Activated effector memory CD4-positive, alpha-beta T cell treated with anti-CD3 and anti-CD28 coated beads, Interleukin-2, amount 50 U/mL, for 16 hours (primary cell): ENCODE results near the gene KCNIP3.
"Not testable (repeated sequence)": the region's sequence is repeated elsewhere in the genome, so short reads cannot be mapped to it uniquely, and the experiment has no call there.

Experiments used
- DNase-seq: peaks from one replicate; pipeline ENCODE4 v3.0.0-alpha.2; 2020

KCNIP3 gene

GRCh38 chr2:95388856-95389244, 91.7 kb downstream of the KCNIP3 start:
- no peak for DNase-seq

DNA sequence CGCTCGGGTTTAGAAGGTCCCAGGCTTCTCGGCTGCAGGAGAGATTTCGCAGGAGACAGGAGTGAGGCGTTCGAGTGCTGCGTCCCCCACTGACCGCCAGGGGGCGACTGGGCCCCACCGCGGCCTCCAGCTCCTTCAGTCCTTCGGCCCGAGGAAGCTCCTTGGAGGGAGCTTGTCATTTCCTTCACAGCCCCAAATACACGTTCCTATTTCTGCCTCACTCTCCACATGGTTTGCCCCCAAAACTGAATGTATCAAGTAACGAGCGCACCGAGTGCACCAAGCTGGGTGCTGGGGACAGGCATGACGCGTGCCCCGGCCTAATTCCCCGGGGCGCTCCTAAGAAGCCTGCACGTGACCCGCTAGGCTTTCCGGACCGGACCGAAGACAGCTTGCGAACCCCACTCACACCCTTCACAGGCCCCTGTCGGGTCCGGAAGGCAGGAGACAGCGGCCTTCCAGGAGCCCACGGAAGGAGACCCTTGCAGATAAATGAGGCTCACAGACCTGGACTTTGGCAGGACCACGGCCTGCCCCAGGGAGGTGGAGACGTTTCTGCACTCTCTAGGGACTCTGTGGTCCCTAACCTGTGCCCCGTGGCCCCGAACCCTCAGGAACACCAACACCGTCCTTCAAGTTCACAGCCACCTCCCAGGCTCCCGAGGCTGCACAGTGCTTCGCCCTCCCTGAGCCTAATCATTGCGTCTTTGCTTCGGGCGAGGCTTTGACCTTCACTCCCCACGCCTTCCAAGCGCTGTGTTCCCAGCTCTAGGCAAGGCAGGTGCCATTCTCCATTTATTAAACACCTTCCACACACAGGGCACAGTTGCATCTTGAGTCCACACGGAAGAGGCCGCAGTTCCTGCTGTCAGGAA, 92.3 kb downstream of the KCNIP3 start:
- DNase-seq: peak; percentile 82

GRCh38 chr2:95390272-95390880, 93.2 kb downstream of the KCNIP3 start:
- DNase-seq: no peak

DNA sequence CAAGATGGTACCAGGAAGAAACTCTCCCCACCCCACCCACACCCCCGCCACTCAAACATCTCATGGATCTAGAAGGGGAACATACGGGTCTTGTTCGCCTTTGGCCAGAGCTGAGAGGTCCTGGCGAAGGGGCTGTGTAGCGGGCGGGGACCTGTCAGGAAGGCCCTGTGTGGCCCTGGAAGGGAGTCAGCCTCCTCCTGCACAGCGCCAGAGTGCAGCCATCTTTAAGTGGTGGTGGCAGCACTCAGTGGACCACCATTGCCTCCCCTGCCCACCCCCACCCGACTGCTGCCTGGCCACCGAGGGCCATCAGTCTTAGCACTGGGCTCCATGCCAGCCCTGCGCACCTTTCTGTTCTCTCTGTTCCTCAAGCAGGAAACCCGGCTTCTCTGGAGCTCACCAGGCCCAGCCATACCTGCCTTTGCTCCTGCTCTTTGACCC, 93.8 kb downstream of the KCNIP3 start:
- DNase-seq: no peak

GRCh38 chr2:95391641-95392310, 94.6 kb downstream of the KCNIP3 start:
- no peak for DNase-seq

GRCh38 chr2:95392320-95392719, 95.2 kb downstream of the KCNIP3 start:
- no peak for DNase-seq

- DNase-seq: no peak
Measured at GRCh38 chr2:95392730-95393455, 95.7 kb downstream of the KCNIP3 start.

DNA sequence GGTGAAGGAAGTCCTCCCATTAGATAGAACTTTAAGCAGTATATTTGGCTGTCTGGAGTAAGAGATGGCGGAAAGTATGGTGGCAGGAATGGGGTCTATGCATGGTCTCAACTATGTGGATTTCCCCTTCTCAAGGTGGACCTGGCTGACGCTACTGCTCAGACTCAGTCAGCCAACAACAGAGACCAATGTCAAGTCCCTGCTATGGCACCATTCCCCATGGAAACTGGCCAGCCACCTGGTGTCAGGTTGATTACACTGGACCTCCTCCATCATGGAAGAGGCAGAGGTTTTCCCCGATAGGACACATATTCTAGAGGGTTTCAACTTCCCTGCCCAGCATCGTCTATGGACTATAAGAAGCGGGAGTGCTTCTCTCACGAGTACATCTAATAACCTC, 96.8 kb downstream of the KCNIP3 start:
- no peak for DNase-seq

DNA sequence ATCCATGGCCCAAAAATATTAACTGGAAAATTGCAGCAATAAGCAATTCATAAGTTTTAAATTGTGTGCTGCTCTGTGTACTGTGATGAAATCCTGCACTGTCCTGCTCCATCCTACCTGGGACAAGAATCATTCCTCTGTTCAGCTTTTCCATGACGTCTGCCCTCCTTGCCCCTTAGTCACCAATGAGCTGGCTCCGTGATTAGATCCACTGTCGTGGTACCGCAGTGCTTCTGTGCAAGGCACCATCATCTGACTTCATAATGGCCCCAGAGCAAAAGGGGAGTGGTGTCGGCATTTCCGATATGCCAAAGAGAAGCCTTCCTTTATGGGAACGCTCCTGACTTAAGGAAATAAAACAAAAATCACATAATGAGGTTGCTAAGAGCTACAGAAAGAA, 101.9 kb downstream of the KCNIP3 start:
- no peak for DNase-seq

- DNase-seq: no peak
Measured at GRCh38 chr2:95401480-95401879, 104.3 kb downstream of the KCNIP3 start.

DNA sequence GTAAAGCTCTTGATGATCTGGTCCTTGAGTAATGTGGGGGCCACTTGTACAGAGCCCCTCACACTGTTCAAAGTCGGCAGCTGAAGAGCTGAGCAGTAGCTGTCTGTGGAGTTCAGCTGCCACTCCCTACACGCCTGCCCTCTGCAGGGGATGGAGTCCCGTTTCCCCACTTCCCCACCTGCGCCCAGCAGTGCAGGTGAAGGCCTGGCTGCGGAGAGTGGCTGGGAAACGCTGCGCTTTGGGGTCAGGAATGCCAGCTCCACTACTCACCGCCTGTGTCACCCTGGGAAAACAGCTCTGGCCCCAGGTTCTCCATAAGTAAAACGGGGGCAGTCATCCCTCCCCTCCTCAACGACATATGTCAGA, 104.8 kb downstream of the KCNIP3 start:
- not testable (repeated sequence) for DNase-seq

DNA sequence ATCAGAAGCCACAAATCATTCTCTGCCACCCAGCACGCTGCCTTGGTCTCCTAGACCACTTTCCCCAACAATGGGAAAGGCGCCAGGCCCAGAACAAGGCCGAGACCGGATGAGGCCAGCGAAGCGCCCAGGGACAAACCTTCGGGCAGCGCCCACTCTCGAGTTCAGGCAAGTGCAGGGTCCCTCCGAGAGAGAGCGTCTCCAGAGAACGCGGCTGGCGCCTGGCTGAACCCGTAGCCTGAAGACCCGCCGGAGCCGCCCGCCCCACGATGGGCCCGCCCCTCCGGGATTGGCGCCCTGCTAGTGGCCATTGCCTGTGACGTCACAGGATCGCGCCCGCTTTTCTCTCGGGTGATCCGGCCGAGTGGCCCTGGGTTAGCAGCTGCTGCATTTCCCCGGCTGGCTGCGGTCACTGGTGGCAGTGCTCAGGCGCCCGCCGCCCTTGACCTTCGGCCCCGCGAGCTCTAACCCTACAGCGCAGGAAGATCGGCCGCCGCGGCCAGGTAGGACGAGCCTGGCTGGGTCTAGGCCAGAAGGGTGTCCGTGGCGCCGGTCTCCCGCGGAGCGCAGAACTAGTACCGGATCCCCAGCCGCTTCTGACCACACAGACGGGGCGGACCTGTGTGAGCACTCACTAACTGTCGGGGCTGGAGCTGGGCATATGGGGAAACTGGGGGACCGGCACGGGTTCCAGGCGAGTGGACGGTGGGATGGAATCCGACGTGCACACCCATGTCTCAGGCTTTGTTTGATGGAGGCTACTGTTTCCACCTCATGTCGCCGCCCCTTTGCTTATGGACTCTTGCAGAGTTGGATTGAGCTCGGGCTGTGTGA, 105.4 kb downstream of the KCNIP3 start, which contains the start of gene FAHD2A:
Gene FAHD2A (plus strand): TSS at position 339 of the 834 bp plus-strand sequence. CDS start 2,851 bp downstream, outside the sequence.
- DNase-seq: peak; percentile 98

GRCh38 chr2:95403204-95403721, 106.1 kb downstream of the KCNIP3 start:
- peak; percentile 78 for DNase-seq

DNA sequence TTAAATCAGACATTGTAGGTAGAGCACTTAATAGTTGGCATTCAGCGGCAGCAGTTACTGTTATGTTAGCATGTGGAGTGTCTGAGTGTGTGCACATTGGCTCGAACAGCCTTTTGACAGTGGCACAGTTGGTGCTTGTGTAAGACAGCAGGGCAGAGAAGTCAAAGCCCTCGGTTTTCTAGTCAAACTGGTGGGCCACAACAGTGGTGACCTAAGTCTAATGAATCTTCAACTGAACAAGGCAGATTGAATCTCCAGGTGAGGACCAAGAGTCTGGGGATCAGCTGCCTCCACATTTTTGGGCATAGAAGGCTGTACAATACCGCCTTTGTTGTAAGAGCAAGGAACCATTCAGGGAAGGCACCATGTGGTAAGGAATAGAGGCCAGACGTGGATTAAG, 106.7 kb downstream of the KCNIP3 start:
- DNase-seq: not testable (repeated sequence)

GRCh38 chr2:95404676-95405075, 107.5 kb downstream of the KCNIP3 start:
- DNase-seq: not testable (repeated sequence)

DNA sequence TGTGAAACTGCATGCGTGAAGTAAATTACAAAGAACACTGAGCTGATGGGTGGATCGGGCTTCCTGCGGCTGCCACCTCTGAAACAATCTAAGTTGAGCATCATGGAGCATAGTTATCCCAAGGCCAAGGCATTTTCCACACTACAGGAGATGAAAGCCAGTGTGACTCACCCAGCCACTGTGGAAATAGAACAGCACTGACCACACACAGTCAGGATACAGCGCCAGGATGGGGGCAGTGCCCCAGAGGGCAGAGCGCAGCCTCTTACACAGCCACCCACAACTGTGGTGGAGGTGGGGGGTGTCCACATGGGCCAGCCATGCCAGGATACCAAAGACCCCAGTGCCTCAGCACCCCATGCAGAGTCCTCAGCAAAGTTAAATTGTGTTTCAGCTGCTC, 114.1 kb downstream of the KCNIP3 start:
- DNase-seq: not testable (repeated sequence)

DNA sequence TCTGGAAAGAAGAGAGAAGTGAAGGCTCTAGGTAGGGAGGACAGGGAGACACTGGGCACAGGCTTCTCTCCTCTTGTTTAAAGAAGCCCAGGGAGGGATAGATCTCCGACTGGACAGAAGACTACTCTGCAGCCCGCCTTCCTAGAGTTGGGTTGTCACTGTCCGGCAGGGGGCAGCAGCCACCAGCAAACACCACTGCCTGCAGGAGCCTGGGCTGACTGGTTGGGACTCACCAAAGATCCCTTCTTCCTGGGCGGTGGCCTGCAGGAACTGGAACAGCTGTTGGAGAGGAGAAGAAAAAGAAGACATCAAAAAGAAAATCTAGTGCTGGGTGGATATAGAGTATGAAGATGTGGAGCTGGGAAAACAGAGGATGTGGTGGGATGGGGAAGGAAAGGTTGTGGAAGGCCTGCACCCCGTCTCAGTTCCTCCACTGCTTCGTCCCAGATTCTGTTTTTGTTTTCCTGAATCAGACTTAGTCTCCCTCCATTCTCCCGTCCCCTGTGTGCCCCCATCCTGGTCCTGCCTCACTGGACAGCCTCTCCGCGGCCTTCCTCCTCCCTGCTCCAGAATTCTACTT, 117.0 kb downstream of the KCNIP3 start:
- DNase-seq: peak; percentile 88

DNA sequence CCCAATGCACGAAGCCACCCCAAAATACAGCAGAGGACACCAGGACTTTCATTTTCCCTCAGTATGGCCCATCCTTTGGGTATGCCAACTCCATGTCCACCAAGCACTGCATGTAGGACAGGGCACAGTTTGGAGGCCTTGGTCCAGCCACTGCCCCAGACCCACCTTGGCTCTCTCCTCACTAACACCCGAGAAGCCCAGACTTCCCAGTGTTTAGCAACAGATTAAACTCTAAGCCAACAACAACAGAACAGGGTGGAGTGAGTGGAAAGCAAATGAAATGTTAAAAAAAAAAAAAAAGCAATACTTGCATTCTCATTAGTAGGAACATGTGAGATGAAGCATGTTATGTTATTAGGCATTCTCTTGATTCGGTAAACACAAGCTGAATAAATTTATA, 118.0 kb downstream of the KCNIP3 start:
- not testable (repeated sequence) for DNase-seq

DNA sequence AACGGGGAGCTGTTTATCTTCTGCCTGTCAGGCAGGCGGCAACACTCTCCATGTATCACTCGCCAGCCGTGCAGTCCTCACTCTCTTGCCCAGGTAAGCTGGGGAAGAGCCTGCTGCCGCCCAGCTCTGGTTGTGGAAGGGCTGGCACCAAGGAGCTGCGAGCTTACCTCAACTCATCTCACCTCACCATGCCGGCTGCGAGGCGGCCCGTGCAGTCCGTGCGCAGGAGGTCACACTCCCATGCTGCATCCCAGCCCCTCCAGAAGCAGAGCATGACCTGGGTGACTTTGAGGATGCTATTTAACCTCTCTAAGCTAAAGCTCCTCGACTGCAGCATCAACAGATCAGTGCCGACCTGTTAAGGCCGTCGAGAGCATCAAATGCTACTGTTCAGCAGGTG, 118.4 kb downstream of the KCNIP3 start:
- not testable (repeated sequence) for DNase-seq

GRCh38 chr2:95427196-95427867, 130.2 kb downstream of the KCNIP3 start:
- not testable (repeated sequence) for DNase-seq
